H1 (cell line): ENCODE results near the gene RRM2. TPM values are rescaled to one million over a fixed set of nuclear protein-coding genes. Genes with fewer than 3 reads are reported as not detected.

Experiments
- CTCF ChIA-PET: fragments of 300-600 bp; sonication (Branson Sonifier 250); formaldehyde crosslinking; loops from one replicate; lab custom pipeline; 2021; ENCODE audit not compliant: partially characterized antibody; lab: Charles Lee
- POLR2A ChIA-PET: fragments of 300-600 bp; sonication (Branson Sonifier 250); formaldehyde crosslinking; loops from one replicate; lab custom pipeline; 2021; ENCODE audit warnings: inconsistent platforms; ENCODE audit not compliant: partially characterized antibody; lab: Charles Lee
- DNase-seq, 2 experiments: peaks; one replicate each; pipeline versions ENCODE4 v3.0.0 to v3.0.0-alpha.2; 2010 to 2022; ENCODE audit warnings: low spot score in 2 of 2, low read depth in 1 of 2, mixed read lengths in 1 of 2
- FAIRE-seq: peaks from 2 replicates; lab custom pipeline; 2011; peaks lifted over from hg19 to GRCh38; lab: Jason Lieb, UNC
- H2AFZ ChIP-seq: 2 replicates; pipeline ENCODE4 v1.8.1; 2012; ENCODE audit warnings: low read length, inconsistent platforms
- H2AK5ac ChIP-seq: 2 replicates; pipeline ENCODE4 v1.6.1; 2013; ENCODE audit warnings: low read depth, low read length
- H2BK120ac ChIP-seq: replicated peaks from 2 replicates; pipeline ENCODE3; 2013; ENCODE audit warnings: low read depth, low read length, inconsistent platforms
- H2BK12ac ChIP-seq: 2 replicates; pipeline ENCODE4 v1.6.1; 2013; ENCODE audit warnings: low read depth, low read length
- H2BK15ac ChIP-seq: 2 replicates; pipeline ENCODE4 v1.6.1; 2013; ENCODE audit warnings: low read length
- H2BK20ac ChIP-seq: 2 replicates; pipeline ENCODE4 v1.6.1; 2013; ENCODE audit warnings: low read length
- H2BK5ac ChIP-seq: 2 replicates; pipeline ENCODE4 v1.6.1; 2013; ENCODE audit warnings: low read depth, low read length
- H3K14ac ChIP-seq: 2 replicates; pipeline ENCODE4 v1.6.1; 2013; ENCODE audit warnings: inconsistent platforms; ENCODE audit not compliant: insufficient read length
- H3K18ac ChIP-seq: 2 replicates; pipeline ENCODE4 v1.6.1; 2013; ENCODE audit warnings: low read length; ENCODE audit errors: extremely low read depth
- H3K23ac ChIP-seq: 2 replicates; pipeline ENCODE4 v1.6.1; 2013; ENCODE audit warnings: inconsistent platforms; ENCODE audit not compliant: insufficient read length
- H3K23me2 ChIP-seq: 2 replicates; pipeline ENCODE4 v1.6.1; 2013; ENCODE audit warnings: low read depth, low read length
- H3K27ac ChIP-seq: 2 replicates; pipeline ENCODE4 v1.6.1; 2011; ENCODE audit warnings: low read depth, low read length, inconsistent platforms
- H3K27me3 ChIP-seq, 4 experiments: replicated peaks in 1 of 4; 1 replicate in 1 of 4; 2 replicates in 3 of 4; pipeline versions ENCODE4 v1.6.1 to v1.8.1; 2011 to 2013; ENCODE audit warnings: low read length in 3 of 4, mild to moderate bottlenecking in 3 of 4, inconsistent platforms in 2 of 4, mixed read lengths in 2 of 4, moderate library complexity in 1 of 4; ENCODE audit not compliant: control insufficient read depth in 3 of 4, insufficient read depth in 3 of 4; ENCODE audit errors: extremely low read depth in 1 of 4
- H3K36me3 ChIP-seq, 4 experiments: 2 replicates each; pipeline versions ENCODE4 v1.6.1 to v1.8.1; 2011 to 2013; ENCODE audit warnings: mild to moderate bottlenecking in 4 of 4, low read length in 3 of 4, moderate library complexity in 2 of 4, control low read depth in 1 of 4, inconsistent platforms in 1 of 4; ENCODE audit not compliant: insufficient read depth in 4 of 4, control insufficient read depth in 2 of 4
- H3K4ac ChIP-seq: replicated peaks from 2 replicates; pipeline ENCODE3; 2013; ENCODE audit warnings: low read length, low read depth, mixed read lengths, inconsistent platforms; ENCODE audit not compliant: insufficient read length
- H3K4me1 ChIP-seq, 4 experiments: replicated peaks in 1 of 4; 1 replicate in 1 of 4; 2 replicates in 3 of 4; pipeline versions ENCODE4 v1.6.1 to v1.8.1; 2011 to 2013; ENCODE audit warnings: low read length in 3 of 4, inconsistent platforms in 2 of 4, mixed read lengths in 1 of 4; ENCODE audit not compliant: insufficient read depth in 4 of 4, control insufficient read depth in 3 of 4
- H3K4me2 ChIP-seq, 2 experiments: 2 replicates each; pipeline versions ENCODE4 v1.6.1 to v1.8.1; 2011 to 2013; ENCODE audit warnings: low read depth in 2 of 2, low read length in 2 of 2, control low read depth in 1 of 2, inconsistent platforms in 1 of 2, mild to moderate bottlenecking in 1 of 2; ENCODE audit not compliant: insufficient read depth in 1 of 2
- H3K4me3 ChIP-seq, 4 experiments: fragments of 200-600, 300-600 bp in 1 of 4; sonication (generic), shearing (Covaris generic), sonication (Bioruptor Twin) in 1 of 4; 2 replicates each; pipeline versions ENCODE4 v1.5.1 to v1.8.1; 2011 to 2016; ENCODE audit warnings: low read length in 4 of 4, low read depth in 3 of 4, control low read depth in 2 of 4, inconsistent platforms in 2 of 4, mild to moderate bottlenecking in 2 of 4, mixed read lengths in 1 of 4, moderate library complexity in 1 of 4; ENCODE audit not compliant: insufficient read depth in 2 of 4; ENCODE audit errors: extremely low read depth in 1 of 4
- H3K56ac ChIP-seq: replicated peaks from 2 replicates; pipeline ENCODE3; 2013; ENCODE audit warnings: low read depth, mild to moderate bottlenecking, mixed read lengths, low read length, inconsistent platforms; ENCODE audit not compliant: insufficient read length
- H3K79me1 ChIP-seq: 2 replicates; pipeline ENCODE4 v1.6.1; 2013; ENCODE audit warnings: low read depth, low read length, control low read depth
- H3K79me2 ChIP-seq, 2 experiments: 2 replicates each; pipeline versions ENCODE4 v1.6.1 to v1.8.1; 2012 to 2013; ENCODE audit warnings: low read length in 2 of 2, mild to moderate bottlenecking in 2 of 2, inconsistent platforms in 1 of 2; ENCODE audit not compliant: insufficient read depth in 2 of 2, control insufficient read depth in 1 of 2
- H3K9ac ChIP-seq, 4 experiments: replicated peaks in 1 of 4; 1 replicate in 1 of 4; 2 replicates in 3 of 4; pipeline versions ENCODE4 v1.6.1 to v1.8.1; 2011 to 2013; ENCODE audit warnings: low read depth in 3 of 4, low read length in 3 of 4, control low read depth in 2 of 4, mild to moderate bottlenecking in 2 of 4, moderate library complexity in 2 of 4, inconsistent platforms in 1 of 4; ENCODE audit errors: extremely low read depth in 1 of 4
- H3K9me3 ChIP-seq, 2 experiments: 2 replicates each; pipeline versions ENCODE4 v1.6.1 to v1.8.1; 2012 to 2013; ENCODE audit warnings: mild to moderate bottlenecking in 2 of 2, moderate library complexity in 2 of 2, control low read depth in 1 of 2, inconsistent platforms in 1 of 2, low read depth in 1 of 2, low read length in 1 of 2, mixed read lengths in 1 of 2; ENCODE audit not compliant: insufficient read depth in 2 of 2
- H4K20me1 ChIP-seq, 2 experiments: replicated peaks in 1 of 2; 2 replicates each; pipeline versions ENCODE3 to v1.8.1; 2011 to 2013; ENCODE audit warnings: inconsistent platforms in 2 of 2, low read length in 2 of 2, mild to moderate bottlenecking in 1 of 2; ENCODE audit not compliant: insufficient read depth in 2 of 2, control insufficient read depth in 1 of 2
- H4K5ac ChIP-seq: 2 replicates; pipeline ENCODE4 v1.6.1; 2013; ENCODE audit warnings: low read length, low read depth, mixed read lengths, inconsistent platforms; ENCODE audit not compliant: insufficient read length
- H4K8ac ChIP-seq: 2 replicates; pipeline ENCODE4 v1.8.0; 2013; ENCODE audit warnings: mild to moderate bottlenecking, moderate library complexity, low read length, inconsistent platforms; ENCODE audit not compliant: insufficient read depth; ENCODE audit errors: extremely low read depth
- H4K91ac ChIP-seq: replicated peaks from 2 replicates; pipeline ENCODE3; 2013; ENCODE audit warnings: low read length, mixed read lengths, inconsistent platforms; ENCODE audit not compliant: insufficient read length
- CTBP2 ChIP-seq: IDR thresholded peaks from 2 replicates; pipeline ENCODE4 v1.7.0; 2011; ENCODE audit warnings: borderline replicate concordance, mild to moderate bottlenecking, moderate library complexity, mixed read lengths, low read length; ENCODE audit not compliant: insufficient read depth, insufficient read length
- POLR2AphosphoS5 ChIP-seq: IDR thresholded peaks from 2 replicates; pipeline ENCODE4 v1.6.1; 2011; ENCODE audit warnings: low read depth, low read length
- WGBS, 2 experiments: shearing (Covaris generic) in 1 of 2; methylation state at CpG; one replicate each; pipeline versions ENCODE4 v1.1.6 to v1.1.7; 2013 to 2015; ENCODE audit warnings: low lambda C conversion rate in 2 of 2, mixed read lengths in 2 of 2, inconsistent platforms in 1 of 2, low coverage in 1 of 2, missing lambda C conversion rate in 1 of 2; ENCODE audit not compliant: insufficient replicate concordance in 2 of 2, insufficient coverage in 1 of 2, insufficient read length in 1 of 2; ENCODE audit errors: extremely low coverage in 1 of 2, missing lambda C conversion rate in 1 of 2; 5-methylcytosine and 5-hydroxymethylcytosine counted together
- polyA plus RNA-seq, 7 experiments: library from polyadenylated mRNA; depleted of rRNA in 3 of 7; stranded (reverse) in 5 of 7; unstranded in 2 of 7; fragments of >200 nt in 5 of 7; fragments of 200-250 nt in 2 of 7; gene quantifications; 1 replicate in 5 of 7; 2 replicates in 1 of 7; 4 replicates in 1 of 7; pipeline versions ENCODE4 v1.2.1 to v1.2.3, GENCODE V29; 2011 to 2013; ENCODE audit warnings: missing spikeins in 2 of 7, mixed read lengths in 2 of 7
- total RNA-seq: library from RNA; stranded (reverse); fragmentation: NEBNext Ultra II Directional; extraction: Animal tissue kit (Norgen Biotek cat#: 25700); gene quantifications from 2 replicates; pipeline ENCODE4 v1.2.1, GENCODE V29; 2021

The RRM2 gene
- total and polyA plus RNA-seq, 2 of the 8 experiments (the other 6 are each of a cell fraction or from before 2014, with no cell fraction given): 37.7 to 215 TPM

GRCh38 chr2:10132596-10132995 is 10.1 kb downstream of the RRM2 start:
- H3K79me2 ChIP-seq: peaks cover 0 to 4% of the 10 kb centered on the region in 2 experiments; a peak in 1 of 4 replicates

More at GRCh38 chr2:10132596-10132995, 10.1 kb downstream of the RRM2 start:
- no peak overlapping the region for H2BK12ac ChIP-seq
- peak overlapping the region in 1 of 2 experiments; percentile 11; a peak in 1 of 4 replicates for H3K4me2 ChIP-seq
- FAIRE-seq (no peak), DNase-seq (no peak)
- H4K91ac ChIP-seq: no peak overlapping the region
- TF ChIP-seq CTBP2 (no peak), POLR2AphosphoS5 (peak; percentile 45; the same call in 1 of the 2 replicates)
- H3K9me3 ChIP-seq: no peaks in the 10 kb centered on the region
- H2BK5ac ChIP-seq: no peak overlapping the region
- no peak overlapping the region for H3K9ac ChIP-seq
- CTCF ChIA-PET: interaction anchor here (0.7 to 12.5 kb wide), 5 partner anchors 8 to 302 kb away, joined by 3 to 141 read pairs (median 9); no protein-coding TSS in a partner anchor
- H4K8ac ChIP-seq: no peak overlapping the region
- H3K4ac ChIP-seq: no peak overlapping the region
- no peak overlapping the region for H2BK15ac ChIP-seq
- H2BK20ac ChIP-seq: no peak overlapping the region
- H3K79me1 ChIP-seq: peaks cover 2% of the 10 kb centered on the region; the same call in 1 of the 2 replicates
- peaks cover 19 to 58% (median 27%) of the 10 kb centered on the region in 4 experiments for H3K36me3 ChIP-seq
- no peak overlapping the region for H3K18ac ChIP-seq
- H4K20me1 ChIP-seq: peaks cover 7 to 11% of the 10 kb centered on the region in 2 experiments
- H3K23me2 ChIP-seq: no peaks in the 10 kb centered on the region
- no peak overlapping the region for H2BK120ac ChIP-seq
- no peak overlapping the region for H2AFZ ChIP-seq
- no peak overlapping the region for H3K4me3 ChIP-seq
- peaks cover 2 to 16% (median 5%) of the 10 kb centered on the region in 4 experiments; a peak in 5 of 7 replicates for H3K4me1 ChIP-seq
- H3K27me3 ChIP-seq: no peaks in the 10 kb centered on the region
- whole genome bisulfite sequencing, 2 experiments: 86% methylated on average over 6 of the region's 6 CpGs; no CpG with 5 or more reads in 1 of the 2 experiments
- no peak overlapping the region for H4K5ac ChIP-seq
- no peak overlapping the region for H3K23ac ChIP-seq
- no peak overlapping the region for H3K14ac ChIP-seq
- POLR2A ChIA-PET: interaction anchor here (0.8 to 8.5 kb wide), 7 partner anchors 7 to 316 kb away, joined by 3 to 87 read pairs (median 7); partner anchors contain the start of genes ODC1 and RRM2
- no peak overlapping the region for H3K27ac ChIP-seq
- H3K56ac ChIP-seq: no peak overlapping the region
- H2AK5ac ChIP-seq: no peak overlapping the region
